ENCODE results near the gene RHOH. TPM values are rescaled to one million over a fixed set of nuclear protein-coding genes. Genes with fewer than 3 reads are reported as not detected.

RHOH gene
- total RNA-seq, 4 donors from 2014 or later = 0.26 TPM; not detected in 3

DNA sequence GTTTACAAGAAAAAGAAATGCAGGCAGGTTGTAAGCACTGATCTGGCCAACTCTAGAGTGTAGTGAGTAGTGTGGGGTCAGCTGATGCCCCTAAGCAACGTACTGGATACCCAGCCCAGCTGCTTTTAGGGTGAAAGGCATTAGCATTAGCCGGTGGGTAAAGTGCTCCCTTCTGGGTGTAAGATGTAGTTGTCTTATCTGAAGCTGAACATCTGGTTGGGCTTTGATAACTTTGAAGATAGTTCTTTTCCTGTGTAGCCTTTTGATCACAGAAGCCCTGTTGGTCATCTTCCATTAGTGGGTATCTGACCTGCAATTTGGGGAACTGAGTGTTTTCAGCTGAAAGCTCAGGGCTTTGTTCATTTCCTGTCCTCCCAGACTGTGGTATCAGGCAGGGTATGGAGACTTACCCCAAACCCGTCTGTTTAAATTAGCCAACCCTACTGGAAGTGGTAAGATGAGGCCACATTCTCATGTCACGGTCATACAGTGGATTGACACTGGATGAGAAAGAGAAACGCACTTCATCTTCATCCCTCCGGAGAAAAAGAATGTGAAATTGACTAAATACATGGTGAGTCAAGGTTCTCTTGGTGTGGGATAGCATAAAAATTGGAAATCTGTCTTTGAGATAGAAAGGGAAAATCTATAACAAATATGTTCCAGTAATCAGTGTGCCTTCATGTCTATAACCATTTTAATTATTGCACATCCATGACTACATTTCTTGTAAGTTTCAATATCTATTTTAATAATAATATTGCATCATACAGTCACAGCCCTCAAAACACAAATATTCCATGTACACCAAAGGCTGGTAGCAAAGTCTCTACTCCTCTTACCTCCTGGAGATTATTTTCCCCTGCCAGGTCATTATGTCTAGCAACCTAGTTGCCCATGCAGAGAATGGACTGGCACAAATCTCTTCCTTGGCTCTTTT, 8.7 kb downstream of the RHOH start:
- Histone ChIP-seq H3K4me1 (no peaks in the 10 kb centered on the region), H3K27ac (no peak overlapping the region), H3K4me3 (no peak overlapping the region), H3K36me3 (no peaks in the 10 kb centered on the region), H3K27me3 (no peaks in the 10 kb centered on the region), H3K9me3 (no peaks in the 10 kb centered on the region)
- ATAC-seq = no peak
- no peak for DNase-seq
- no peak for TF ChIP-seq POLR2A (IDR thresholded peaks at IDR 0.05)
- TF ChIP-seq, protein P1, sequence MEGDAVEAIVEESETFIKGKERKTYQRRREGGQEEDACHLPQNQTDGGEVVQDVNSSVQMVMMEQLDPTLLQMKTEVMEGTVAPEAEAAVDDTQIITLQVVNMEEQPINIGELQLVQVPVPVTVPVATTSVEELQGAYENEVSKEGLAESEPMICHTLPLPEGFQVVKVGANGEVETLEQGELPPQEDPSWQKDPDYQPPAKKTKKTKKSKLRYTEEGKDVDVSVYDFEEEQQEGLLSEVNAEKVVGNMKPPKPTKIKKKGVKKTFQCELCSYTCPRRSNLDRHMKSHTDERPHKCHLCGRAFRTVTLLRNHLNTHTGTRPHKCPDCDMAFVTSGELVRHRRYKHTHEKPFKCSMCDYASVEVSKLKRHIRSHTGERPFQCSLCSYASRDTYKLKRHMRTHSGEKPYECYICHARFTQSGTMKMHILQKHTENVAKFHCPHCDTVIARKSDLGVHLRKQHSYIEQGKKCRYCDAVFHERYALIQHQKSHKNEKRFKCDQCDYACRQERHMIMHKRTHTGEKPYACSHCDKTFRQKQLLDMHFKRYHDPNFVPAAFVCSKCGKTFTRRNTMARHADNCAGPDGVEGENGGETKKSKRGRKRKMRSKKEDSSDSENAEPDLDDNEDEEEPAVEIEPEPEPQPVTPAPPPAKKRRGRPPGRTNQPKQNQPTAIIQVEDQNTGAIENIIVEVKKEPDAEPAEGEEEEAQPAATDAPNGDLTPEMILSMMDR (IDR thresholded peaks at IDR 0.05 in 4 of 5, conservative IDR thresholded peaks at IDR 0.05 in 1 of 5) = no peak
- intact Hi-C loops (cut with DNase I; ENCODE audit: low total_unique reads) (no loop called here), in situ Hi-C loops (cut with MboI; ENCODE audit: low sequenced_read_pairs in 4 of 4) (no loop called here)

DNA sequence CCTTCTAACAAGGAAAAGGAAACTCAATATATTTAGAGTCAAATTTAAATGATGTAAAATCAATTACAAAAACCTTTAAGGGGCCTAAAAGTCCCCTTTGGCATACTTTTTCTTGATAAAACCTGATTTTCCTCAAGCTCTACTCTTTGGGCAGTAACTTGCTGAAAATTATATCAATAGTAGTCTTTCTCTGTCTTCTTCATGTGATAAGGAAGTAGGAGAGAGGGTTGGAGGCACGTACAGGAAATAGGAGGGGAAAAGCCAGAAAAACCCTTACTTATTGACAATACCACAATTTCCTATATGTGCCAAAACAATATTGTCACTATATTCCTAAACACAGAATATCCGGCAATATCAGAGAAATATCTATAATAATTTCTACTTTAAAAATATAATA, 9.6 kb downstream of the RHOH start:
- in situ Hi-C loops (cut with MboI; ENCODE audit: low sequenced_read_pairs in 4 of 4) (no loop called here), intact Hi-C loops (cut with DNase I; ENCODE audit: low total_unique reads) (no loop called here)
- DNase-seq (no peak), ATAC-seq (no peak)
- H3K27me3 ChIP-seq = no peaks in the 10 kb centered on the region
- H3K9me3 ChIP-seq = no peaks in the 10 kb centered on the region
- no peaks in the 10 kb centered on the region for H3K36me3 ChIP-seq
- no peak overlapping the region for H3K27ac ChIP-seq
- TF ChIP-seq, protein P1 (IDR thresholded peaks at IDR 0.05 in 4 of 5, conservative IDR thresholded peaks at IDR 0.05 in 1 of 5) = no peak
- TF ChIP-seq POLR2A (IDR thresholded peaks at IDR 0.05) = no peak
- no peak overlapping the region for H3K4me3 ChIP-seq
- no peaks in the 10 kb centered on the region for H3K4me1 ChIP-seq

DNA sequence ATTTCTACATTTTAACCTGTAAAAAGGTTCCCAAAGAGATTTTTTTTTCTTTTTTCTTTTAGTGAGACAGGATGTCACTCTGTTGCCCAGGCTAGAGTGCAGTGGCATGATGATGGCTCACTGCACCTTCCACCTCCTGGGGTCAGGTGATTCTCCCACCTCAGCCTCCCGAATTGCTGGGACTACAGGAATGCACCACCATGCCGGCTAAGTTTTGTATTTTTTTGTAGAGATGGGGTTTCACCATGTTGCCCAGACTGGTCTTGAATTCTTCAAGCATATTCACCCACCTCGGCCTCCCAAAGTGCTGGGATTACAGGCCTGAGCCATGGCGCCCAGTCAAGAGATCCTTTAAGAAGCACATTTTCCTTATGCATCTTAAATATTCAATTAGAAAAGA, 12.6 kb downstream of the RHOH start:
- H3K36me3 ChIP-seq = no peaks in the 10 kb centered on the region

DNA sequence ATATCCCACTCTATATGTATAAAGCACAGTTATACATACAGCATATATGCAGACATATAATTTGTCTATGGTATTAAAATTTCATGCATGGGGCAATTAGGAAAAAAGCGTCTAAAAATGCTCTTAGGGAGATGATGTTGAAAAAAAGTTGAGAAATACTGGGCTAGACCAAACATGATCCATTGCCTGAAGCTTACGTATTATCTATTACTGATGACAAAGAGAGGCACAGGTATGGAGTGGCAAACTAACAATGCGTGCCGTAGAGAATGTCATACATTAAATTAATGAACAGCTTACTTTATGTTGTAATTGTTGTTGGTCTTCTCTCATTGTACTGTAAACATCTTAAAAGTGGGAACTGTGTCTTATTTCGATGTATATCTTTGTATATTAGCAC, 13.9 kb downstream of the RHOH start:
- H3K36me3 ChIP-seq = no peaks in the 10 kb centered on the region
- no peaks in the 10 kb centered on the region for H3K4me1 ChIP-seq
- no peaks in the 10 kb centered on the region for H3K27me3 ChIP-seq
- no peak for ATAC-seq
- H3K27ac ChIP-seq = no peak overlapping the region
- H3K4me3 ChIP-seq = no peak overlapping the region
- H3K9me3 ChIP-seq = no peaks in the 10 kb centered on the region
- no peak for TF ChIP-seq POLR2A (IDR thresholded peaks at IDR 0.05)
- TF ChIP-seq, protein P1 (IDR thresholded peaks at IDR 0.05 in 4 of 5, conservative IDR thresholded peaks at IDR 0.05 in 1 of 5) = no peak
- intact Hi-C loops (cut with DNase I; ENCODE audit: low total_unique reads) (no loop called here), in situ Hi-C loops (cut with MboI; ENCODE audit: low sequenced_read_pairs in 4 of 4) (no loop called here)
- no peak for DNase-seq

More for the DNA sequence above, 12.6 kb downstream of the RHOH start:
- Histone ChIP-seq H3K9me3 (no peaks in the 10 kb centered on the region), H3K4me3 (no peak overlapping the region), H3K27me3 (no peaks in the 10 kb centered on the region), H3K4me1 (no peaks in the 10 kb centered on the region), H3K27ac (no peak overlapping the region)
- in situ Hi-C loops (cut with MboI; ENCODE audit: low sequenced_read_pairs in 4 of 4) = no loop called here
- ATAC-seq (no peak), DNase-seq (no peak)
- TF ChIP-seq POLR2A (IDR thresholded peaks at IDR 0.05) = no peak
- TF ChIP-seq, protein P1 (IDR thresholded peaks at IDR 0.05 in 4 of 5, conservative IDR thresholded peaks at IDR 0.05 in 1 of 5) = no peak
- intact Hi-C loops (cut with DNase I; ENCODE audit: low total_unique reads) = no loop called here
